Neural progenitor cell (in vitro differentiated cells): ENCODE results near the gene FRMD5.

ENCODE experiments used
- EZH2phosphoT487 ChIP-seq: fragments of 200-600 bp; sonication (generic); IDR thresholded peaks from 2 replicates; pipeline ENCODE4 v1.6.1; 2017; ENCODE audit warnings: antibody characterized with exemption
- TF ChIP-seq, protein P1 (sequence below): fragments of 200-600 bp; sonication (generic); IDR thresholded peaks from 2 replicates; pipeline ENCODE4 v1.5.1; 2017; ENCODE audit warnings: antibody characterized with exemption, mild to moderate bottlenecking

DNA sequence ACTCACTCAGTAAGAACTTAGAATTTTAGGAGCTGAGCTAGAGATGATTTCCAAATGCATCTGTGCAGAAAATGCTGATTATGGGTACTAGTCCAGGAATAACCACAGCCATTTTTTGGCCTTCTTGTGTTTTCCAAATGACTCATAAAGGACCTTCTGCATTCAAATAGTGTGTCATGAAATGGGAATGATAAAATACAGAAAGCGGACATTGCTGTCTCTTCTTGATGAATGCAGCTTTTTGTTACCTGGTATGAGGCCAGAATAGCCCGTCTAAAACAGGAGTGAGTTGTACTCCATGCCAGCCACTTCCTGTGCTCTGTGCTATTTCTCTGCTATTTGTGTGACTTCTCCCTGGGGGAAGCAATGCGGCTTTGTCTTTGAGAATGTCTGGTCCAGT is 20.5 kb upstream of the FRMD5 start:
- TF ChIP-seq EZH2phosphoT487, result no peak
- TF ChIP-seq, protein P1, sequence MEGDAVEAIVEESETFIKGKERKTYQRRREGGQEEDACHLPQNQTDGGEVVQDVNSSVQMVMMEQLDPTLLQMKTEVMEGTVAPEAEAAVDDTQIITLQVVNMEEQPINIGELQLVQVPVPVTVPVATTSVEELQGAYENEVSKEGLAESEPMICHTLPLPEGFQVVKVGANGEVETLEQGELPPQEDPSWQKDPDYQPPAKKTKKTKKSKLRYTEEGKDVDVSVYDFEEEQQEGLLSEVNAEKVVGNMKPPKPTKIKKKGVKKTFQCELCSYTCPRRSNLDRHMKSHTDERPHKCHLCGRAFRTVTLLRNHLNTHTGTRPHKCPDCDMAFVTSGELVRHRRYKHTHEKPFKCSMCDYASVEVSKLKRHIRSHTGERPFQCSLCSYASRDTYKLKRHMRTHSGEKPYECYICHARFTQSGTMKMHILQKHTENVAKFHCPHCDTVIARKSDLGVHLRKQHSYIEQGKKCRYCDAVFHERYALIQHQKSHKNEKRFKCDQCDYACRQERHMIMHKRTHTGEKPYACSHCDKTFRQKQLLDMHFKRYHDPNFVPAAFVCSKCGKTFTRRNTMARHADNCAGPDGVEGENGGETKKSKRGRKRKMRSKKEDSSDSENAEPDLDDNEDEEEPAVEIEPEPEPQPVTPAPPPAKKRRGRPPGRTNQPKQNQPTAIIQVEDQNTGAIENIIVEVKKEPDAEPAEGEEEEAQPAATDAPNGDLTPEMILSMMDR, result no peak
